Measurements from ENCODE around the gene FGD2. TPM values are rescaled to one million over a fixed set of nuclear protein-coding genes. Genes with fewer than 3 reads are reported as not detected.
"Not testable (repeated sequence)": the region's sequence is repeated elsewhere in the genome, so short reads cannot be mapped to it uniquely, and the experiment has no call there.

FGD2 gene
- total RNA-seq, 1 experiment from 2014 or later: 0.10 TPM

GRCh38 chr6:37042150-37042549 is 36.7 kb downstream of the FGD2 start:
- intact Hi-C loops (cut with micrococcal nuclease): no loop called here
- H3K36me3 ChIP-seq (ENCODE audit: control insufficient read depth in 1 of 2, insufficient read depth in 2 of 2, low read length in 2 of 2): no peaks in the 10 kb centered on the region
- no peaks in the 10 kb centered on the region for H3K9me3 ChIP-seq (ENCODE audit: control insufficient read depth in 1 of 2, insufficient read depth in 1 of 2, low read depth in 1 of 2, low read length in 2 of 2)
- TF ChIP-seq EZH2 (IDR thresholded peaks at IDR 0.05) (no peak), ELF1 (IDR thresholded peaks at IDR 0.05; ENCODE audit: borderline replicate concordance, low read depth) (no peak), SRF (IDR thresholded peaks at IDR 0.05; ENCODE audit: low read depth) (no peak), RAD21 (IDR thresholded peaks at IDR 0.05; ENCODE audit: low read depth) (no peak), MAX (IDR thresholded peaks at IDR 0.05) (no peak), YY1 (IDR thresholded peaks at IDR 0.05; ENCODE audit: extremely low read depth, insufficient replicate concordance, low read depth, low read length) (no peak), ATF3 (IDR thresholded peaks at IDR 0.05) (no peak), FOSL1 (IDR thresholded peaks at IDR 0.05; ENCODE audit: low read depth) (no peak), ZBTB33 (IDR thresholded peaks at IDR 0.05; ENCODE audit: extremely low read depth, insufficient replicate concordance, low read length) (no peak), REST (IDR thresholded peaks at IDR 0.05; ENCODE audit: low read depth) (no peak), ZFX (IDR thresholded peaks at IDR 0.05) (no peak), EGR1 (IDR thresholded peaks at IDR 0.05; ENCODE audit: low read depth) (no peak), EZH2phosphoT487 (IDR thresholded peaks at IDR 0.05; ENCODE audit: borderline replicate concordance) (no peak)
- CTCF ChIA-PET: interaction anchor here (1.1 kb wide), 1 partner anchor 10 kb away, joined by 4 read pairs; no protein-coding TSS in a partner anchor
- peaks cover 4 to 9% of the 10 kb centered on the region in 2 experiments; a peak in 2 of 4 replicates for H3K4me1 ChIP-seq (ENCODE audit: control insufficient read depth in 1 of 2, insufficient read depth in 2 of 2, low read length in 2 of 2)
- RAD21 ChIA-PET (ENCODE audit: low non-redundant PET in 1 of 2, low total read pairs in 2 of 2, uncharacterized antibody in 2 of 2, unreplicated experiment in 2 of 2): no interaction called here
- no peaks in the 10 kb centered on the region for H3K79me2 ChIP-seq (ENCODE audit: insufficient read depth, low read length)
- H3K9ac ChIP-seq (ENCODE audit: low read length): no peak overlapping the region
- H2AFZ ChIP-seq (ENCODE audit: low read depth, low read length, poor library complexity, severe bottlenecking): no peak overlapping the region
- no peak for ATAC-seq
- no peak overlapping the region for H3K4me3 ChIP-seq (replicated peaks in 1 of 2; ENCODE audit: low read depth in 1 of 2, low read length in 2 of 2)
- BruUV-seq (replicated peaks): no TSS peak
- POLR2A ChIA-PET: no interaction called here
- no peaks in the 10 kb centered on the region for H3K9me2 ChIP-seq (ENCODE audit: insufficient read depth)
- H3K27ac ChIP-seq (ENCODE audit: low read depth, low read length): no peak overlapping the region
- no peak for DNase-seq (ENCODE audit: low read depth, low spot score)
- H3K4me2 ChIP-seq (ENCODE audit: low read length): no peak overlapping the region
- H3K27me3 ChIP-seq (ENCODE audit: insufficient read depth, low read length): no peaks in the 10 kb centered on the region
- H4K20me1 ChIP-seq (ENCODE audit: insufficient read depth): no peaks in the 10 kb centered on the region

GRCh38 chr6:37043091-37043490 is 37.6 kb downstream of the FGD2 start:
- H3K4me1 ChIP-seq (ENCODE audit: control insufficient read depth in 1 of 2, insufficient read depth in 2 of 2, low read length in 2 of 2); H3K9ac ChIP-seq (ENCODE audit: low read length); H4K20me1 ChIP-seq (ENCODE audit: insufficient read depth); H3K79me2 ChIP-seq (ENCODE audit: insufficient read depth, low read length); BruUV-seq (replicated peaks); H3K27ac ChIP-seq (ENCODE audit: low read depth, low read length); H3K9me2 ChIP-seq (ENCODE audit: insufficient read depth); intact Hi-C loops (cut with micrococcal nuclease); H3K27me3 ChIP-seq (ENCODE audit: insufficient read depth, low read length); H3K4me3 ChIP-seq (replicated peaks in 1 of 2; ENCODE audit: low read depth in 1 of 2, low read length in 2 of 2); H3K9me3 ChIP-seq (ENCODE audit: control insufficient read depth in 1 of 2, insufficient read depth in 1 of 2, low read depth in 1 of 2, low read length in 2 of 2); POLR2A ChIA-PET; CTCF ChIA-PET; RAD21 ChIA-PET (ENCODE audit: low non-redundant PET in 1 of 2, low total read pairs in 2 of 2, uncharacterized antibody in 2 of 2, unreplicated experiment in 2 of 2); H3K4me2 ChIP-seq (ENCODE audit: low read length); H2AFZ ChIP-seq (ENCODE audit: low read depth, low read length, poor library complexity, severe bottlenecking); ATAC-seq; H3K36me3 ChIP-seq (ENCODE audit: control insufficient read depth in 1 of 2, insufficient read depth in 2 of 2, low read length in 2 of 2); DNase-seq (ENCODE audit: low read depth, low spot score): not testable (repeated sequence)
